Neural cell (in vitro differentiated cells): ENCODE measurements around the gene STN1. TPM values are rescaled to one million over a fixed set of nuclear protein-coding genes. Genes with fewer than 3 reads are reported as not detected.

ENCODE experiments used
- H2AFZ ChIP-seq: fragments of 200-600, 300-800 bp; sonication (generic), shearing (Covaris generic); 2 replicates; pipeline ENCODE4 v1.6.0; 2014; ENCODE audit warnings: low read depth, mild to moderate bottlenecking, antibody characterized with exemption, low read length, moderate library complexity
- H3F3A ChIP-seq: fragments of 200-600 bp; shearing (Covaris generic); 2 replicates; pipeline ENCODE4 v1.6.1; 2016; ENCODE audit warnings: mild to moderate bottlenecking, moderate library complexity, mixed read lengths, antibody characterized with exemption, low read length; ENCODE audit not compliant: insufficient read depth, poor library complexity, severe bottlenecking
- H3K27ac ChIP-seq: fragments of 200-600, 300-800 bp; sonication (generic), shearing (Covaris generic); 2 replicates; pipeline ENCODE4 v1.5.1; 2014; ENCODE audit warnings: mild to moderate bottlenecking, low read length, moderate library complexity
- H3K27me3 ChIP-seq: fragments of 300-800, 200-600 bp; sonication (generic), shearing (Covaris generic); 2 replicates; pipeline ENCODE4 v1.6.0; 2014; ENCODE audit warnings: mild to moderate bottlenecking, low read depth, low read length, moderate library complexity; ENCODE audit not compliant: insufficient read depth
- H3K36me3 ChIP-seq: fragments of 300-800, 200-600 bp; sonication (generic), shearing (Covaris generic); 2 replicates; pipeline ENCODE4 v1.5.1; 2014; ENCODE audit warnings: mild to moderate bottlenecking, antibody characterized with exemption, low read length, moderate library complexity; ENCODE audit not compliant: insufficient read depth
- H3K4me2 ChIP-seq: fragments of 300-800, 200-600 bp; sonication (generic), shearing (Covaris generic); 2 replicates; pipeline ENCODE4 v1.6.0; 2014; ENCODE audit warnings: mild to moderate bottlenecking, low read length
- H3K4me3 ChIP-seq: fragments of 300-800, 200-600 bp; sonication (generic), shearing (Covaris generic); 2 replicates; pipeline ENCODE4 v1.5.1; 2014; ENCODE audit warnings: mild to moderate bottlenecking, low read length, moderate library complexity
- H3K79me2 ChIP-seq: fragments of 200-600 bp; shearing (Covaris generic); replicated peaks from 2 replicates; pipeline ENCODE4 v1.6.0; 2014; ENCODE audit warnings: mild to moderate bottlenecking, low read length, moderate library complexity; ENCODE audit not compliant: insufficient read depth
- H3K9ac ChIP-seq: fragments of 300-800, 200-600 bp; sonication (generic), shearing (Covaris generic); 2 replicates; pipeline ENCODE4 v1.6.1; 2016; ENCODE audit warnings: mild to moderate bottlenecking, low read length, mixed read lengths
- H3K9me2 ChIP-seq: fragments of 200-600 bp; shearing (Covaris generic); 2 replicates; pipeline ENCODE4 v1.6.1; 2016; ENCODE audit warnings: mild to moderate bottlenecking, low read length, mixed read lengths; ENCODE audit not compliant: insufficient read depth
- H3K9me3 ChIP-seq: fragments of 200-600, 300-800 bp; sonication (generic), shearing (Covaris generic); 2 replicates; pipeline ENCODE4 v1.6.1; 2016; ENCODE audit warnings: mild to moderate bottlenecking, mixed run types, low read length, moderate library complexity, mixed read lengths
- H4K20me1 ChIP-seq: fragments of 200-600 bp; shearing (Covaris generic); 2 replicates; pipeline ENCODE4 v1.6.1; 2016; ENCODE audit warnings: mild to moderate bottlenecking, mixed run types; ENCODE audit not compliant: insufficient read depth
- CTCF ChIP-seq: fragments of 450-650 bp; IDR thresholded peaks from 2 replicates; pipeline ENCODE4 v1.5.1; 2014; ENCODE audit warnings: antibody characterized with exemption, mild to moderate bottlenecking, moderate library complexity; ENCODE audit not compliant: poor library complexity, severe bottlenecking
- EP300 ChIP-seq: fragments of 450-650 bp; conservative IDR thresholded peaks from 2 replicates; pipeline ENCODE4 v1.6.1; 2014; ENCODE audit warnings: antibody characterized with exemption, mild to moderate bottlenecking, moderate library complexity; ENCODE audit not compliant: poor library complexity, severe bottlenecking
- EZH2 ChIP-seq: fragments of 200-600, 300-800 bp; shearing (Covaris generic), sonication (generic); IDR thresholded peaks from 2 replicates; pipeline ENCODE4 v1.6.1; 2014; ENCODE audit warnings: antibody characterized with exemption, low read length, borderline replicate concordance, mild to moderate bottlenecking; ENCODE audit not compliant: insufficient read depth, poor library complexity, severe bottlenecking
- MXI1 ChIP-seq: fragments of 450-650 bp; conservative IDR thresholded peaks from 2 replicates; pipeline ENCODE4 v1.6.1; 2014; ENCODE audit warnings: antibody characterized with exemption, mild to moderate bottlenecking; ENCODE audit not compliant: poor library complexity, severe bottlenecking
- POLR2AphosphoS5 ChIP-seq: IDR thresholded peaks from 2 replicates; pipeline ENCODE4 v1.6.1; 2012
- RAD21 ChIP-seq: fragments of 450-650 bp; conservative IDR thresholded peaks from 2 replicates; pipeline ENCODE4 v1.6.1; 2014; ENCODE audit warnings: antibody characterized with exemption, mild to moderate bottlenecking, moderate library complexity
- REST ChIP-seq: IDR thresholded peaks from 2 replicates; pipeline ENCODE4 v1.6.1; 2012; ENCODE audit warnings: borderline replicate concordance
- SMC3 ChIP-seq: fragments of 450-650 bp; conservative IDR thresholded peaks from 2 replicates; pipeline ENCODE4 v1.6.1; 2014; ENCODE audit warnings: antibody characterized with exemption, mild to moderate bottlenecking, moderate library complexity; ENCODE audit not compliant: poor library complexity
- TAF1 ChIP-seq: IDR thresholded peaks from 2 replicates; pipeline ENCODE4 v1.6.1; 2012; ENCODE audit warnings: low read depth
- polyA plus RNA-seq: library from polyadenylated mRNA; depleted of rRNA; stranded (reverse); fragments of >200 nt; gene quantifications from 2 replicates; pipeline ENCODE4 v1.2.3, GENCODE V29; 2014

Gene STN1
- polyA plus RNA-seq, 1 donor from 2014 or later: 9.4 TPM

DNA sequence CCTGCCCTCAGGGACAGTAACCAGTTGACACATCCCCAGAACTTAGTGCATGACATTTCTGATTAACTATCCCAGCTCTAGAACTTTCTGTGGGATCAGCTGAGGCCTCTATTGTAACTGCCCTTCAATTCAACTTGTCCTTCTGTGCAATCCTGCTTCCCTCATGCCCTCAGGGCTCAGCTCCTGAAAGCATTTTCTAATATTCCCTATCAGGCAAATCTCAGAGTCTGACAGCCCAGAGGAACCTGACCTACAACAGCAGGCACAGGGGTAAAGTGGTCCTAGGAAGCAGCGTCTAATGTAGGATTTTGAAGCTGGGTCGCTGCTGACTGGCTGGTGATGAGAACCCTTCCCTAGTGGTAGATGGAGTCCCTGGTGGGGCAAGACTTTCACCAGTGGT lies 13.6 kb upstream of the STN1 start:
- no peak overlapping the region for H3K27ac ChIP-seq
- H2AFZ ChIP-seq: no peak overlapping the region
- no peak overlapping the region for H3K9ac ChIP-seq
- H3K79me2 ChIP-seq: no peaks in the 10 kb centered on the region
- no peaks in the 10 kb centered on the region for H3K36me3 ChIP-seq
- no peaks in the 10 kb centered on the region for H3K27me3 ChIP-seq
- no peak overlapping the region for H3K4me2 ChIP-seq
- H3K9me3 ChIP-seq: no peaks in the 10 kb centered on the region
- peaks cover 4% of the 10 kb centered on the region for H3F3A ChIP-seq
- TF ChIP-seq TAF1 (no peak), REST (no peak), EP300 (no peak), EZH2 (no peak), POLR2AphosphoS5 (no peak), MXI1 (no peak), RAD21 (no peak), CTCF (no peak)
- no peak overlapping the region for H3K4me3 ChIP-seq
- H4K20me1 ChIP-seq: no peaks in the 10 kb centered on the region
- no peaks in the 10 kb centered on the region for H3K9me2 ChIP-seq

- Histone ChIP-seq H3K4me2 (no peak overlapping the region), H2AFZ (no peak overlapping the region), H3K9me2 (no peaks in the 10 kb centered on the region), H3K79me2 (no peaks in the 10 kb centered on the region), H3F3A (peaks cover 4% of the 10 kb centered on the region), H3K36me3 (no peaks in the 10 kb centered on the region), H3K9ac (no peak overlapping the region), H4K20me1 (no peaks in the 10 kb centered on the region), H3K27me3 (no peaks in the 10 kb centered on the region), H3K27ac (no peak overlapping the region), H3K9me3 (no peaks in the 10 kb centered on the region), H3K4me3 (no peak overlapping the region)
- no peak for TF ChIP-seq RAD21
- no peak for TF ChIP-seq EP300
- no peak for TF ChIP-seq SMC3
- no peak for TF ChIP-seq TAF1
- no peak for TF ChIP-seq CTCF
These were observed 12.9 kb upstream of the STN1 start for GRCh38 chr10:103930881-103931280.
